Measurements from ENCODE around the gene GSAP. TPM values are rescaled to one million over a fixed set of nuclear protein-coding genes. Genes with fewer than 3 reads are reported as not detected.

GSAP gene
- total and polyA plus RNA-seq, 2 experiments from 2014 or later = 1.7 to 3.0 TPM

- peaks cover 25% of the 10 kb centered on the region for H3K27me3 ChIP-seq
- peaks cover 3% of the 10 kb centered on the region for H3K9me3 ChIP-seq (ENCODE audit: low read depth)
- H3K4me3 ChIP-seq = no peak overlapping the region
- DNase-seq (ENCODE audit: low read depth in 1 of 2, low spot score in 1 of 2) = peak in 1 of 2 donors; percentile 44
- no peak overlapping the region for H3K27ac ChIP-seq
- H3K36me3 ChIP-seq = no peaks in the 10 kb centered on the region
- no peaks in the 10 kb centered on the region for H3K4me1 ChIP-seq (ENCODE audit: low read depth)
- TF ChIP-seq CTCF (IDR thresholded peaks at IDR 0.05; ENCODE audit: low read depth, low read length) = no peak
Measured at GRCh38 chr7:77413861-77414424, 2.2 kb downstream of the GSAP start.

GRCh38 chr7:77413128-77413527 is 3.0 kb downstream of the GSAP start:
- Histone ChIP-seq H3K4me1 (ENCODE audit: low read depth) (no peaks in the 10 kb centered on the region), H3K36me3 (no peaks in the 10 kb centered on the region), H3K4me3 (no peak overlapping the region), H3K27ac (no peak overlapping the region), H3K9me3 (ENCODE audit: low read depth) (peaks cover 3% of the 10 kb centered on the region), H3K27me3 (peaks cover 25% of the 10 kb centered on the region)
- TF ChIP-seq CTCF (IDR thresholded peaks at IDR 0.05; ENCODE audit: low read depth, low read length) = no peak
- DNase-seq (ENCODE audit: low read depth in 1 of 2, low spot score in 1 of 2) = no peak

- H3K9me3 ChIP-seq (ENCODE audit: low read depth) = peaks cover 3% of the 10 kb centered on the region
- no peak for TF ChIP-seq CTCF (IDR thresholded peaks at IDR 0.05; ENCODE audit: low read depth, low read length)
- no peak overlapping the region for H3K27ac ChIP-seq
- DNase-seq (ENCODE audit: low read depth in 1 of 2, low spot score in 1 of 2) = peak in 1 of 2 donors; percentile 81
- no peaks in the 10 kb centered on the region for H3K4me1 ChIP-seq (ENCODE audit: low read depth)
- peaks cover 17% of the 10 kb centered on the region for H3K27me3 ChIP-seq
- H3K4me3 ChIP-seq = no peak overlapping the region
- H3K36me3 ChIP-seq = no peaks in the 10 kb centered on the region
Measured at GRCh38 chr7:77409739-77410547, 6.2 kb downstream of the GSAP start.

GRCh38 chr7:77409005-77409738 is 7.0 kb downstream of the GSAP start:
- H3K27me3 ChIP-seq = peaks cover 9% of the 10 kb centered on the region
- peak in 1 of 2 donors; percentile 43 for DNase-seq (ENCODE audit: low read depth in 1 of 2, low spot score in 1 of 2)
- no peak for TF ChIP-seq CTCF (IDR thresholded peaks at IDR 0.05; ENCODE audit: low read depth, low read length)
- no peaks in the 10 kb centered on the region for H3K36me3 ChIP-seq
- no peaks in the 10 kb centered on the region for H3K4me1 ChIP-seq (ENCODE audit: low read depth)
- no peak overlapping the region for H3K27ac ChIP-seq
- H3K9me3 ChIP-seq (ENCODE audit: low read depth) = peaks cover 3% of the 10 kb centered on the region
- H3K4me3 ChIP-seq = no peak overlapping the region

- peaks cover 3% of the 10 kb centered on the region for H3K9me3 ChIP-seq (ENCODE audit: low read depth)
- H3K4me1 ChIP-seq (ENCODE audit: low read depth) = no peaks in the 10 kb centered on the region
- H3K27ac ChIP-seq = no peak overlapping the region
- H3K4me3 ChIP-seq = no peak overlapping the region
- no peaks in the 10 kb centered on the region for H3K27me3 ChIP-seq
- H3K36me3 ChIP-seq = no peaks in the 10 kb centered on the region
- DNase-seq (ENCODE audit: low read depth in 1 of 2, low spot score in 1 of 2) = no peak
- no peak for TF ChIP-seq CTCF (IDR thresholded peaks at IDR 0.05; ENCODE audit: low read depth, low read length)
Measured at GRCh38 chr7:77407906-77408305, 8.2 kb downstream of the GSAP start.
